HG03097 (cell line): Measurements from ENCODE around the gene CADPS2.

ENCODE experiments used
- ATAC-seq: cut with Tn5 transposase; IDR thresholded peaks from one replicate; pipeline ENCODE4 v1.9.1; 2021; ENCODE audit not compliant: unreplicated experiment, low FRiP score

Gene CADPS2

GRCh38 chr7:122626785-122627184, 259.5 kb downstream of the CADPS2 start:
- no peak for ATAC-seq

GRCh38 chr7:122622682-122623081, 263.6 kb downstream of the CADPS2 start:
- no peak for ATAC-seq

- ATAC-seq: no peak
These were observed 266.6 kb downstream of the CADPS2 start for GRCh38 chr7:122619664-122620063.

DNA sequence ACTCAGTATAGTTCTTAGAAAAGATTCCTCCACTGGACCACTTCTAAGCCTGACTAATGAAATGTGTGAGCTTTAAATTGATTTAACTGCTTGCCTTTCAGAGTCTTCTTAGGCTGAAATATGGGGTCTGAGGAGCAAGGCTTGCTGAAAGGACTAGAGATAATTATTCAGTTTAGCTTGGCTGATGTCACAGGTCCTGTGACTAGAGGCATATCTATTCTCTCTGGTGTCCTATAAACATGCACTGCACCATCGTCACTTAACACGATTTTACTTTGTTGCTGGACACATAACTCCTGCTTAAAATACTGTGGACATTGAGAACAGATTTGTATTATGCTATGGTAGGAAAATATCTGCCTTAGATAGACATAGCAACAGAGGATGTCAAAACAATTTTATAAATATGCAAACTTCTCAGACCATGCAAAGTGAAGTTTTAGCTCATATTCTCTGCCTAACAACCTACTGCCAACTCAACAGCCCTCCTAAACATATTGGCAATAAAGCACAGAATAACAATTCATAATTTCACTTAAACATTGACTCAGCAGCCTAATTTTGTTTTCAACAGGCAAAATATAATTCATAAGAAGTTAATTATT, 267.6 kb downstream of the CADPS2 start:
- no peak for ATAC-seq

DNA sequence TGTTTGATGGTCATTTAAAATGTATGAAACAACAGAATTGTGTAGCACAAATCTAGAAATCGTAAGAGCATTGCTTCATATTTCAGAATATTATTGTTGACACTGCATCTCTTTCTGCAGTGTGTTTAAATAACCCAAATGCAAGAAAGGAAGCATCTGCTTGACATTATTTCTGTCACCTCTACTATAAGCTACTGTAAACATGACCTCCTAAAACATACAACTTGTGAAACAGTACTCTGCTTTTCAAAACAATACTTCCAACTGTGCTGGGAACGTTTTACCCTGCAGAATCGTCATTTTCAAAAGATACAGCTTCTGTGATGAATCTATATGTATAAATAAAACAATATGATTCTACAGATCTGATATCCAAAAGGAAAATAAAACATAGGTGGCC, 269.3 kb downstream of the CADPS2 start:
- ATAC-seq: no peak

GRCh38 chr7:122605929-122606328, 280.3 kb downstream of the CADPS2 start:
- no peak for ATAC-seq

GRCh38 chr7:122604251-122604650, 282.0 kb downstream of the CADPS2 start:
- ATAC-seq: no peak

DNA sequence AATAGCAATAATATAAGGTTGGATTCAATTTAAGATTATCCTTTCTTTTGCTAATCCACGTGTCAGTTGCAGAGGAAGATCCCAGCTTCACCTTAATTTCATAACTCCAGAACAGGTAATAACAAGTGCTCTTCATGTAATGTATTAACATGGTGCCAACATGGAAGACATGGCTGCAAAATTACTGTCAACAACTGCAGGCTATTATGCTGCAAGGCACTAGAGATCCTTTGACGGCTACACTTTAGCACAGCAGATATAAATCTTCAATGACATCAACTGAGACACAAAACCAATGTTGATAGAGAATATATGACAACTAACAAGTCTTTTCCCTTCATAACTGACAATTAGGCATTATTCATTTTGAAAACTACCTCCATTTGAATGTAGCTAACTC, 283.5 kb downstream of the CADPS2 start:
- no peak for ATAC-seq

- no peak for ATAC-seq
These were observed 285.6 kb downstream of the CADPS2 start for GRCh38 chr7:122600630-122601029.

- ATAC-seq: no peak
These were observed 286.2 kb downstream of the CADPS2 start for GRCh38 chr7:122600042-122600441.

- no peak for ATAC-seq
These were observed 289.0 kb downstream of the CADPS2 start for GRCh38 chr7:122597277-122597676.

- no peak for ATAC-seq
These were observed 290.4 kb downstream of the CADPS2 start for GRCh38 chr7:122595885-122596284.

- no peak for ATAC-seq
These were observed 297.6 kb downstream of the CADPS2 start for GRCh38 chr7:122588621-122589020.

DNA sequence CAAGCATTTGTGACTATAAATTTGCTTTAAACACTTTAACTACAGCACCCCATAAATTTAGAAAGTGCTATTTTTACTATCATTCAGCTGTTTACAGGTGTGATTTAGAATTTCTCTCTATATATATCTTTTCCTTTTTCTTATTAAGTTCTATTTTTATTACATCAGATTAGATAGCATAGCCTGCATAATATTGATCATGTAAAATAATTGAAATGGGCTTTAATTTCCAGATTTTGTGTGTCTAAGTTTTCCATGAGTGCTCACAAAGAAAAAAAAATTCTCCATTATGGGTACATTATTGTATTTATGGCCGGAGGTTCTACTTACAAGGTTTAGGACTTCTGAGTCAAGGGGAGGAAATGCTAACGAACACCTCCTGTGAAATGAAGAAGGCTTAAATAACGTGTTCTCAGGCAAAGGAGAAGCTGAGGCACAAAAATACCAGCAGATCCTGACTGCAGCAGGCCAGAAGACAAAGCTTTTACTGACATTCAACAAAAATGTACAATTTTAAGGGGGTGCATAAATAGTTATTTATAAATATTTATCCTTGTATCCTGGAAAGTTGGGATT, 301.5 kb downstream of the CADPS2 start:
- ATAC-seq: no peak

DNA sequence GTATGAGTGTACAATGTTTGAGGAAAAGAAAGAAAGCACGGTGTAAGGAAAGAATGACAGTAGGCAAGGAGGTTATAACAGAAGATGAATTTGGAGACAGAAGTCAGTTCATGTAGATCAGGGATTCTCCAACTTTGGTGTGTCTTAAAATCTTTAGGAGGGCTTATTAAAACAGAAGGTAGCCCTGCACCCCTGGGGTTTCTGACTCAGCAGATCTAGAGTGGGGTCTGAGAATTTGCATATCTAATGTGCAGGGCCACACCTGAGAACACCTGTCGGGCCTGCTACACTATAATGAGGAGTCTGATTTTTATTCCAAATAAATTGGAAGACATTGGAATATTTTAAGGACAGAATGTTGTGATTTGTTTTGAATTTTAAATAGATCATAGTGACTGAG, 307.9 kb downstream of the CADPS2 start:
- no peak for ATAC-seq

GRCh38 chr7:122577449-122578003, 308.7 kb downstream of the CADPS2 start:
- ATAC-seq: no peak

DNA sequence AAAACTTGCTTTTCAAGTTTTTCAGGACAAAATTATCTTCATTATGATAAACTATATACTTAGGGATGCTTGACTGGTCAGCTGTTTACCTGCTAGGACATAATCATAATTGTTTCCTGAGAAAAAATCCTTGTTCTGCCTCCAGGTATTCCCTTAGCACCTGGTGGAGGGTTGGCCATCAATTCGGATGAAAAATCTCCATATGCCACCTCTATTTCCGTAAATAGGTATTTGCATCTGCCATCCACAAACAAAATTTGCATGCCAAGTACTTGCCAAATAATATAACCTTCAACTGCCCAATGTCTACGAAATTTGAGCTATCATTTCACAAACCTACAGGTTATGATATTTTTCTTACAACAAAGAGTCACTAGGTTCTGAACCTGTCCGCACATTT, 313.6 kb downstream of the CADPS2 start:
- ATAC-seq: no peak

DNA sequence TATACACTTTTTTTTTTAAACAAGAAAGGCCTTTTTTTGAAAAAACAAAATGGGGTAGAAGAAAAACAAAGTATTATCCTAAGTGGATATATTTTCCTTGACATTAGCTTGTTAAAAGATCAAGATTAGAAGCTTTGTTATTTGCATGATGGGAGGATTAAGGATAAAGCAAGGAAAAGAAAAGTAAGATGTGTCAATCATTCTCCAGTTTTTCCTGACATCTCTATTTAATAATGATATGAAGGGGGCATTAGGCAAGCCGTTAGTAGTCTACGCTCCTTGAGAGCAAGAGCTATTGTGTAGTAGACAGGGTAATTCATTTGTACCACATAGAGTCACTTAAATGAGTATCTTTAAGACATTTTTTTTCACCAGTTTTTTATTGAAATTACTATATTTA, 324.9 kb downstream of the CADPS2 start:
- ATAC-seq: no peak

- ATAC-seq: no peak
These were observed 329.3 kb downstream of the CADPS2 start for GRCh38 chr7:122556873-122557542.

- ATAC-seq: no peak
These were observed 330.0 kb downstream of the CADPS2 start for GRCh38 chr7:122556219-122556618.

GRCh38 chr7:122553761-122554160, 332.5 kb downstream of the CADPS2 start:
- no peak for ATAC-seq

GRCh38 chr7:122552769-122553168, 333.5 kb downstream of the CADPS2 start:
- ATAC-seq: no peak
